Activated CD4-positive, alpha-beta T cell treated with anti-CD3 and anti-CD28 coated beads for 4 hours (primary cell): ENCODE data around the gene STOX2.

ENCODE experiments used
- DNase-seq, 2 donors: peaks; one replicate each; pipeline ENCODE4 v3.0.0-alpha.2; 2020

The STOX2 gene

DNA sequence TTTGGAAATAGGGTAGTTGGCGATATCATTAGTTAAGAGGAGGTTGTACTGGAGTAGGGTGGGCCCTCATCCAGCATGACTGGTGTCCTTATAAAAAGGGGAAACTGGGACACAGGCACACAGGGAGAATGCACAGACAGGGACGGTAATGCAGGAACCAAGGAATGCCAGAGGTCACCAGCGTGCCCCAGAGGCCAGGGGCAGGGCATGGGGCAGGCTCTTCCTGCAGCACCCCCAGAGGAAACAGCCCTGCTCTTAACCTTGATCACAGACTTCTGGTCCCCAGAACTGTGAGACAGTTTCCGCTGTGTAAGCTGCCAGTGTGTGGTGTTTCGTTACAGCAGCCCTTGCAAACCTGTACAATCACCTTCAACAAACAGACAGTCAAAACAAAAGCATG is 15.9 kb upstream of the STOX2 start:
- DNase-seq: no peak

DNA sequence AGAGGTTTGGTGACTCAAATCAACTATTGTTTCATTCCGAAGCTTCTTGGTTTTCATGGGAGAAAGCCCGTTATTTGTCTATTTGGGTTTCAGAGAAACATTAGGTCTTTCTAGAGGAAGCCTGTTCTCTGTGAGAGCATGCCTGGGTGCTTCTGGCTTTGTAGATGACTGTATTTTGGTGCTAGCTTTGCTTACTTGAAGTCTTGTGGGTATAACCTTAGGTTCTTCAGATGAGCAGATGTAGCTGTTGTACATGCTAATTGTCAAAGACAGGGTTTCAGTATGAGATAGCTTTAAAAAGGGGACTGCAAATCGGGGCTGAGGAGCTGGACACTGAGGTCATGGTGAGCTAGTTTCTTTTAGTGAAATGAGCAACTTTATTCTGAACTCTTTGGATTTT is 7.9 kb upstream of the STOX2 start:
- no peak for DNase-seq

DNA sequence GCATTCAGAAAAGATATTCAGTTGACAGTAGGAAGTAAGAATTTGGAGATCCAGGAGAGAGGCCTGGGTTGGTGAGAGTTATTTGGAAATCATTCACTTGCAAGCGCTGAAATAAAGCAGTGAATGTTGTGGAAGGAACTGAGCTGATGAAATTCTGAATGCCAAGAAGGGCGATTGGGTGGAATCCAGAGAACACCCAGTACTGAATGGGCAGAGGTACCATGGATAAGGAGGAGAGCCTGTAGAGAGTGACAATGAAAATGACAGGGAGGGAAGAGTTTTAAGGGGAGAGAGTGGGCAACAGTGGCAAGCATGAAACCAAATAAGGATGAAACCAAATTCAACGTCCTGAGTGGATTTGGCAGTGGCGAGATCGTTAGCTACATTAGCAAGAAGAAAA is 6.7 kb upstream of the STOX2 start:
- DNase-seq: no peak

DNA sequence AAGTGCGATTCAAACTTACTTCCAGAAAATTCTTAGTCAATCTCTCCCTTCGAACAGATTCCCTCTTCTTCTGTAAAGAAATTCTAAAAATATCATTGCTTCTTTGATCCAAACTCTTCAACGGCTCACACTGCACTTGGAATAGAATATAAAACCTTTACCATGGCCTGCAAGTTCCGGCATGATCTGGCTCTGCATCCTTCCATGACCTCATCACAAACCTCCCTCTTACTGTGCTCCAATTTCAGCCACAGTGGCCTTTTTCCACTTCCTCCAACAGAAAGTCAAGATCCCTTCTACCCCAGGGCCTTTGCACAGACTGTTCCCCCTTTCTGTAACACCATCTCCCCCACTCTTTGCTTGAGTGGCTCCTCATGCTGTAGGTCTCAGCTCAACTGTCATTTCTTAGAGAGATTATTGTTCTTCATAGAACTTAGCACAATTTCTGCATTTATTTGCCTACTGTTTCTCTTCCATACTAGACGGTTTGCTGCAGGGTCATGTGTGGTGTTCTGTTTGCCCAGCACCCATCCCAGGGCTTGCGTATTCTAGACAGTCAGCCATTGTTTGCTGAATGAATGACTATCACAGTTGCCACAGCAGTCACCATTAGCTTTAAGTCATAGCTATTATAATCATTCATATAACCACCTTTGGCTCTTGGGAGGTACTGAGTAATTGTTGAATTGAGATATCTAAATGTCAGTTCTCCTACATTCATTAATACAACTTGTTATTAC is 1.9 kb upstream of the STOX2 start:
- DNase-seq: no peak

DNA sequence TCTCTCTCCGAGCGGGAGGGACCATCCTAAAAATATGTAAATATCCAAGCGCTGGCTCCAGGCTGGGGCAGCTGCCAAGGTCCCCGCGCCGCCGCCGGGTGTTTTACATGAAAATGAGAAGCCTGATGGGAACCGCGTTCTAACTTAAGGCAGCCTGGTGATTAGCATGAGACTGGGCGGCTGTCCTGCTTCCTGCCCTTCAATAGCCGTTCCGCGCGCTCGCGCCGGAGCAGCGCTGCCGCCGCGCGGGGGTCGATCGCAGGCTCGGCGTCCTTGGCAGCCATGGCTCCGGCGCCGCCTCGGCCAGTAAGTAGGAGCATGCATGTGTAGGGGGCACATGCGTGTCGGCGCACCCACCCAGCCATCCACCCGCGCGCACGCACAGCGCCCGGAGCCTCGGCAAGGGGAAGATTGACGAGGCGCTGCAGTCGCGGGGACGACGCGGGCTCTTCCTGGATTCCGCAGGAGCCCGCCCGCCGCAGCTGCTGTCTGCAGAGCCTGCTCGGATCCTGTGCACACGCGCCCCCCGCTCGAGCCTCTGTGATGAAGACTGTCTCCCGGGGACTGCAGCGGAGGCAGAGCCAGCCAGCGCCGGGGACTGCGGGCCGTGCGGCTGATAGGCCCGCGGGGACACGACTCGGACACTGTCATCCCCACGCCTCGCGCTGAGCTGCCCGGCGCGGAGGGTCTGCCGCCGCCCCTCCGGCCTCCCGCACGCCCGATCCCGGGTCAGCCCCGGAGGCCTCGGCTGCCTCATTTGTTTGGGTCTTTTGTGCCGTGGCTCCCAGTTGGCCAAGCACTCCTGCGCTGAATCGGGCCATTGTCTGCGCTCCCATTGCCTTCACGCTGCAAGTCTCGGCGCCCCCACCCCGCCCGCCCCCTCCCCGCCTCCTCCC is 734 bp downstream of the STOX2 start:
- DNase-seq: no peak

DNA sequence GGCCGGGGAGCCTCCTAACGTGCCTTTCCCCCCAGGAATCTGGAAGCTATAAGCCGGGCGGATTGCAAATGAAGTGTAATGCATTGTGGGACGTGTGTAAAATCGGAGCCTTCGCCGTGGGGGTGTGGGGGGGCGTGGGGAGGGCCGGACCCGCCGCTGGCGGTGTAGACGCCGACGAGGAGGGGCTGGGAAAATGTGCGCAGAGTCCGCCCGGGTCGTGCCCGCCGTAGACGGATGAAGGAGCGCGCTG is 1.3 kb downstream of the STOX2 start:
- no peak for DNase-seq

DNA sequence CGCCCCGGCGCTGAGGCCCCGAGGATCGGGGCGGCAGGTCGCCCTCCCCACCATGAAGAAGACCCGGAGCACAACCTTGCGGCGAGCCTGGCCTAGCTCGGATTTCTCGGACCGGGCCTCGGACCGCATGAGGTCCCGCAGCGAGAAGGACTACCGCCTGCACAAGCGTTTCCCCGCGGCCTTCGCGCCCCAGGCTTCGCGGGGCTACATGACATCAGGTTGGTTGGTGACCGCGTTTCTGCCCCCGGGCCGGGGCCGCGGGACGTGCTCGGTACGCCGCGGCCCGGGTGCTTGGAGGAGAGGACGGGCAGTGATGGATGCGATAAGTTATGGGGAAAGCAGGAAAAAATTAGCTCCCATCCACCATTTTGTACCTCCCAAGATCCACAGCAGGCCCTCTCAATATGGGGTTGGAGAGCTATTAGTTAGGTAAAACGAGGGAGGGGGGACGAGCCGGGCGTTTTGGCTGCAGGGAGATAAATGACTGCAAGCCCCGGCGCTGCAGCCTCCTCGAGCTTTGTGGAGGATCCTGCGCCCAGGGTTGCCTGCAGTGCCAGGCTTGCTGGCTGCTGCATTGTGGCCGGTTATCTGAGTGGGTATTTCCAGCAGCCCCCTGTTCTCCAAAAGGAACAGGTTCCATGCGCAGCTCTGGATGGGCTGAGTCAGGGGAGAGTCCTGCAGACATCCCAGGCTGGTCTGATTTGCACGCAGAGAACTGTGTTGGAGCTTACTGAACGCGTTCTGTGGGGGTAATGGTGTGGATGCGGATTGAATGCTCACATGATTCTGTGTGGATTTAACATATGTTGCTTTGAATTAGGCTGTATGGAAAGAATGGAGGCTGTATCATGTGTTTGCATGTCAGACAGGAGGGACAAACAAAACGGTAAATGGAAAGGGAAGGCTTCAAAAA is 1.9 kb downstream of the STOX2 start:
- no peak for DNase-seq

DNA sequence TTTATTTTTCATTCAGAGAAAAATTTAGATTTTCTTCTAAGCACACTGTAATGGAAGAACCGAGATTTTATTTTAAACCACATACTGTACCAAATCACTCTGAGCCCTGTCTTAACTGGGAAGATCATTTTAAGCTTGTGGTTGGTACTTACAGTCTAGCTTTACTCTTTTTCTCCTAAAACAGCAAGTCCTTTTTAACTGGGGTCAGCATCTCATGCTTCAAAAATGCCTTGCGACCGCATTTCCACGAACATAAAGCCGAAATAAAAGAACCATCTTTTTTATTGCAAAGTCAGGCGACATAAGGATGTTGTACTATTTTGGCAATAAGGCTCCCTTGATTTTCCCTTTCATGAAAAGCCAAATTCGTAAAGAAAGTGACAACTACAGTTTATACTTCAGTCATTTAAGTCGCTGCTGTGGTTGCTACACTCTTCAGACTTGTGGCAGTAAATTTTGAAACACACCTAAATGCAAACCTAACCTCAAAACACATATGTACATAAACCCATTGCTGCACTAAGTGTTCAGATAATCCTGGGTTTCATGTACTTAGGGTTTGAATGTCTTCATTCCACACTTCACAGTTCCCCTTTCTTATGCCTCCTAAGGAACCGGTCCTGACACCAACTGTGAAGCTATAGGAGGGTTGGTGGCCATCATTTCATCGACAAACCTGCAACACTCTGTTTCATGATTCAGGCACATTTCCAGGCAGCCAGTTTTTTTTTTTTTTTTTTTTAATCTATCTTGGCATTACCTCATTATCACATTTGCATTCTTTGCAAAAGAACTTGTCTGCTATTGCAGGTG is 3.0 kb downstream of the STOX2 start:
- DNase-seq: no peak

DNA sequence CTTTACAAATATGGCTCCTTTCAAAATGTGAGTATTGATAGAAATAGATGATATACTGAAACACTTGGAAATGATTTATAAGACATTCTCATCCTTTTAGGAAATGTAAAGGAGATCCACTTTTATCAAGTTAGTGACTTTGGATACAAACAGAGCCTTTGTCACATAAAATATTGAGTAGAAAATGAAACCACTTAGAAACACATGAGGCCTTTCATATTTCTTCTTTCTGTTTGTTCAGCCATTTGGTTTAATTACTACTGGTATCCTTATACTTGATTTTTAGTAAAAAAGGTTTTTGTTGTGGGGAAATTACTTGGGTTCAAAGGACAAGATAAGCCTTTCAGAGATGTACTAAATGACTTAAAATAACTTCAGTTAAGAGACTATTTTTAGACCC is 4.1 kb downstream of the STOX2 start:
- no peak for DNase-seq

DNA sequence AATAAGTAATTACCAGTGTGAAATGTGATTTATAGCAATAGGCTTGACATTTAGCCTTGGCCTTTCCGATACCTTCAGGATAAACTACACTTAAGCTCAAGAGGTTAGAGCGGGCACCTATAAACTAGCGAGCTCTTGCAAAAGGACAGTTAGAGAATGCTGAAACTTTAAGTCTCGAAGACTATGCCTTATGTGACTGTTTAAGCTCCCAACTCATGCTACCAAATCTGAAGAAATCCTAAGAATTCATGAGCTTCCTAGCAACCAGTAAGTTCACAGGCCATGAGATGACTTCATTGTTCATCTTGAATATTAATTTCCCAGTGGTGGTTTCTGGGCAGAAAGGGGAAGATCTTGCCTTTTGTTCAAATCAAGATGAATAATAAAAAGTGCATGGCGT is 4.7 kb downstream of the STOX2 start:
- no peak for DNase-seq

DNA sequence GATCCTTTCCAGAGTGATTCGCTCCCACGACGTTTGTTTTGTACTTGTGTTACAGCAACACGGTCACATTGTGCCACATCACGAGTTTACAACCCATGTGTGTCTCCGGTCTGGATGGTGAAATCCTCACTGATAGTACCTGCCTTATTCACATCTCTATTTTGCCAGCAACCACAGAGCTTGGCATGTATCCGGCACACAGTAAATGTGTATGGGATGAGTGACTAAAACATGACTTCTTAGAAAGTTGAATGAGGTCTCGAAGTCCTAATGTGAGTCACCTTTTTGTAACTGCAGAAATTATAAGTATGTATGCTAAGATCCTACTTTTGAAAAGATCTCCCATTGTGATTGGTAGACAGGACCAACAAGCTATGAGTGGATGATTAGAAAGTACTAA is 7.5 kb downstream of the STOX2 start:
- no peak for DNase-seq

DNA sequence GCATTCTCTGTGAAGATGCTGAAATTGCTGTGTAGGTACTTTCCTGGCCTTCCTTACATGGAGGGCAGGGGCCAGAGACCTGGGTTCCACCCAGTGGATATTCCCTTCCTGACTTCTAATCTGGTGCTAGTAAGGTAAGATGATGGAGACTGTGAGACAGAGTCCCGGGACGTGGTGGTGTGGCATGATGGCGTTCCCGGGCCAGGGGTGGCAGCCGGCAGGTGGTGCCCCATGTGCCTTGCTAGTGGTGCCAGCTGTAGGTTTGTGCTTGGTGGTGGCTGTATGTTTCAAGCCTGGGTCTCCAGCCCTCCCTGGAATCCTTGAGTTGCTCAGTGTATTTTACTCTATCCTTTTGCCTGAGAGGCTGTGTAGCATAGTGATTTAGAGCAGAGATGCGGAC is 10.9 kb downstream of the STOX2 start:
- no peak for DNase-seq

DNA sequence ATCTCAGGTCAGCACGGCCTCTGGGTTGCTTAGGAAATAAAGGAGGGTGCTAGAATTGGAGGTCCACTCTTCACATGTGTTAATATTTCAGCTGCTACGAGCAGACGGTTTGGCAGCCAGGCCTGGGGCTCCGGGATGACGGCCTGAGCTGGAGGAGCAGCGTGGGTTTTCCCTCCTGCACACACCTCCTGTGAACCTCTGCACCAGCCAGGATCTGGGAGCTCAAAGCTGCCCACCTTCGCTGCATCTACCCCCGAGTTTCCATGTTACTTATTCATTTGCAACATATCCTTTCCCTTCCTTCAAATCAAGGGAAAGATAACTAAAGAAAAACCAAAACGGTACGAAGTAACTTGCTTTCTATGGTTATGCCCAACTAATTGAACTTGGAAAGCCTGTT is 13.6 kb downstream of the STOX2 start:
- no peak for DNase-seq

DNA sequence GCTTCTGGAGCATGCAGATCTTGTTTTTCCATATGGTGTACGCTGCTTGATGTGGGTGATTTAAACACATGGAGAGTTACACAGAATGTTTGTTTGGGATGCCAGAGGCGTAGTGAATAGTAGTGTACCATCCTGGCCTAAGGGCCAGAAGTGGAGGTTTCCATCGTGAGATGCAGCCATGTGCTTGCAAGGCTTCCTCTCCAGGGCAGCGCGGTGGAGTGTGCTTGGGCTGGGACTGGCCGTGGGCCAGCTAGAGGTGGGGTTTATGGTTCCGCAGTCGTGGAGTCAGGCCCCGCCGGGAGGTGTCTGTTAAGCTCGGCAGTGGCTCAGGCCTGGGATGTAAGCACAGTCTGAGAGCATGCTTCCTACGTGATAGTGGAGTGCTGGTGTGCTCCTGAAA is 14.0 kb downstream of the STOX2 start:
- no peak for DNase-seq

DNA sequence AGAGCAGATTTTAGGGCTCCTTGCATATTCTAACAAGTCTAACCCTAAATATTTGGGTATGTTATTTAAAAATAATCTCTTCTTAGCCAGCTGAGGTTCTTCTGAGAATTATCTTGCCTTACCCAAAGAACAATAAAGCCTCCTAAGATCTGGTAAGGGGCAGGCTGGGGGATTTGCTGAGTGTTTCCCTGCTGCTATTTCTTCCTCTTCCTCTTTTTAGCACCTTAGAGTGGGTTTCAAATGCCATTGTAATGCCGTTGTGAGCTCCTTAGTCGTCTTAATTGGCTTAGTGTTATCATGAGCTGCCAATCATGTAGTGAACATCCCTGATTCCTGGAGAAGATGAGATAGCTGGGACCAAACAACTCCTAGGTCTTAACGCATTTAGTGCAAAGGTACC is 15.4 kb downstream of the STOX2 start:
- no peak for DNase-seq

DNA sequence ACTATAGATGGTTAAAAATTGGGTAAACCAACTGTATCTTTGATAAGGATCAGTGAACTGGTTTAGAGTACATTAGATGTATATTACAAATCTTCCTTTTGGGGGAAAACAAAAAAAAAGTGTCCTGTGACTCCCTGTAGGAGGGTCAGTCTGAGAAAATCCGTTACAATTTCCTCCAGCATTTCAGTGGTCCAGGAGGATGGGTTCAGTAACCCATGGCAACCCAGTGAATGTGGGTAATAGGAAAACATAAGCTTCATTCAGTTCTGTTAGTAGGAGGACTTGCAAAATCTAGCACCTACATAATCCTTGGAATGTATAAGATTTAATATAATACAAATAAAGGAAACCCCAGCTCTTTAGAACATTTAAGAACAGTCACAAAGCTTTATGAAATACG is 16.2 kb downstream of the STOX2 start:
- DNase-seq: no peak

DNA sequence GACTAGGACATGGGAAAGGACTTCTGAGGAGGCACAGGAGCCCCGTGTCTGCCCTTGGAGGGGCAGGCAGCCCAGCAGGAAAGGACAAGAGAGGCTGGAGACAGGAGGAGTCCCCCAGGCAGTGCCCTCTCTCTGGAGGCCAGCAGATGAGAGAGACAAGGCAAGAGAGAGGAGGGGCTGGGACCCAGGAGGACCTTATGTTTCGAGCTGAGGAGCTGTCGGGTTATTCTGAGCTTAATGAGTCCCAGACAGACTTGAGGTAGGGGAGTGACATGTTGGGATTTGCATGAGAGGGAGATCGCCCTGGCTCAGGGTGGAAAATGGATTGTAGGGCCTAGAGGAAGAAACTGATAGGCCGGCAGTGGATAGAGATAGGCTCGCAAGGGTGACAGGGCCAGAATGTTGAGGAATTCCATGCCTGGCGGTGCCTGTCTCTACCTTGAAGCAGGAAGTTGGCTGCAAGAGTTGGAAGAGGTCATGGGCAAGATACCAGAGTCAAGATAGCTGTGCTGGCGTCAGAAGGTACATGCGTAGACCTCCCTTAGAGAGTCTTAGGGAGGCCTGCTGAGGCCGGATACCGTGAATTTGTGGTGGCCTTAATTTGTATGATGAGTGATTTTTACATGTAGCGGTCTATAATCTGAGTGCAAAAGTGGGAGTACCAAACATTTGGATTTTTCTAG is 19.4 kb downstream of the STOX2 start:
- DNase-seq: no peak

DNA sequence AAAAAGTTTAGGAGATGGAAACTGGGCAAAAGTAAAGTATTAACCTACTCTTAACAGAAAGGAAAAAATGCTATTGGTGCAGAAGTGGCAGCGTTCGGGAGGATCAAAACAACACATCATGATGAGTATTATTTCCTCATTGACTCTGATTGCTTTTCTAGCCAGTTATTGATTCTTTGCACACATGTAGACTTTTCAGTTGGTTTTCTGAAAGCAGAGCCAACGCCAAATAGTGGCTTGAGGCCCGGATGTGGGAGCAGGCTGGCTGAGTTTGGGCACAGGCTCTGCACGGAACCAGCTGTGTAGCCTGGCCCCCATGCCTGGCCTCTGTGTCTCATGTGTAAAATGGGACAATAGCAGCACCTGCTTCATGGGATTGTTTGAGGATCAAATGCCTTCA is 21.8 kb downstream of the STOX2 start:
- no peak for DNase-seq

DNA sequence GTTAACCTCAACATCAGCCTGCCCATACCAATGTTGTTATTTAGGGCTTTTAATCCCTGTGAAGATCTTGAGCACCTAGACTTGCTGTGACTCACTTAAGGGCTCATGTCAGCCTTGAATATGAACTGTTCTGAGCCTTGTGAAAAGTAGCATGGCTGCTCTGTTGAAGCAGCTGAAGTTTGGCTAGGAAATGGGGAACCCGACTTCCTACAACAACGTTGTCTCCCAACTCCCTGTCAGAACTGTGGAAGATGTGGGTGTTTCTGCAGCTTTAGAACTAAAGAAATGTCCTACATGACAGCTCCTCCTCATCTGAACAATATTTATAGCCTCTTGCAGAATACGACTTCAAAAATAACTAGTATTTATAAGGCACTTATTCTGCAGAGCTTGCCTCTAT is 27.5 kb downstream of the STOX2 start:
- DNase-seq: no peak

DNA sequence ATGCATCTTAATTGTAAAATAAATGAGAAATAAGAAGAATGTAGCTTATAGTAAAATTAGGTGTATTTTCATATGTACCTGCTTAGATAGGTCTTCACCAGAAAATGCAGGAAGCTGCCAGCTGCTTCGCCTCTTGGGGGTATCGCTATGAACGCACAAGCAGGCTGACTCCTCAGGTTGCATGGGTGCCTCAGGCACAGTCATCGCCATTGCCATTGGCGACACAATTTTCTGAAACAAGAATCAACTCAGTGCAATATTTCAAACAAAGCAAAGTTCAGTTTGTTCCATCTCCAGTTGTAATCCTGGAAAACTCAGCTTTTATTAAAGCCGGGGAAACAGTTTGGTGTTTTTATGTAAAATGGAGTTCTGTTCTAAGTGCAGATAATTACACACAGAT is 29.7 kb downstream of the STOX2 start:
- no peak for DNase-seq

DNA sequence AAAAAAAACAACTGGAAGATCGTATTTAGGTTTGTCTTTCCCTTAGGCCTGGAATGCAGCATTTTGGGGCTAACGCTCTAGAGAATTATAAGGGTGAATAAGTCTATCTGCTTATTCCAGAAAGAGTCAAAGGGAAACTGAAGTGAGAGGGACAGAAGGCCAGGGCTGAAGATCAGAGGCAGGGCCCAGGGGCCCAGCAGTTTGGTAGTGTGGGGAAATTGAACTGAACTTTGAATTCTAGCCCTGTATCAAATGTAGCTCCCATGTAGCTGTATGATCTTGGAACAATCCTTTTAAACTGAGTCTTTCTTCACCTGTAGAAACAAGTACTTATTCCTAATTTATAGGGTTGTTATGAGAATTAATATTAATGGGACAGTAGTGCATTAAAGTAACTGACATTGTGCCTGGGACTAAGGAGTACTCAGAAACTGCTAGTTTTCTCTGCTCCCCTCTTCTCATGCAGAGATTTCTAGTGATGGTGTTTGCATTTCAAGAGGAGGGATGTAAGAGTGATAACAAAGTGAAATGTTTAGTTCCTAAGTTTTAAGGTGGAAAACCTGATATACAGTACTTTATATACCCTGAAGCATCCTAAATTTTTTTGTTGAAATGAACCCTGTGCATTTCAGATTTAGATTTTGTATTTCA is 30.4 kb downstream of the STOX2 start:
- DNase-seq: no peak

DNA sequence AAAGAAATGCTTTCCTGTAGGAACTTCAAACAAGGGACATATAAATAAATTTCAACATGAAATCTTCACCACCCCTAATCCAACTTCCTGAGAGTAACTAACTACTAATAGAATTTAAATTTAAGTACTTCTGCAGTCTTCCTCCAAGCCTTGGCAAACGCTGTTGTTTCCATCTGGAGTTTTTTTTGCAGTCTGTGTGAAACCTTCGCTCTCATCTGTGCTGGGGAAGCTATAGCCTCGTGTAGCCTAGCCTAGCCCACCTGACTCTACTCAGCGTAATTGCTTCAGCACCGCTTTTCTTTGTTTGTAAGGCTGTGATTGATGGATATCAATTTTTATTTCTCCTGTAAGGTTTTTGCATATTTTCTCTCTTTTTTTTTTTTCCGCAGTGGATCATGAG is 30.9 kb downstream of the STOX2 start:
- no peak for DNase-seq
